HepG2 (cell line): Measurements from ENCODE around the gene BTBD17. TPM values are rescaled to one million over a fixed set of nuclear protein-coding genes. Genes with fewer than 3 reads are reported as not detected.
A peak's percentile ranks its signal among the peaks of the same experiment; 100 is the strongest.

ENCODE experiments used
- ATAC-seq: fragments of 200-7000 bp; cut with Tn5 transposase; 3 replicates; pipeline ENCODE4 v1.9.1; 2020; ENCODE audit warnings: mild to moderate bottlenecking, moderate library complexity
- BruUV-seq: library from RNA; stranded (reverse); fragments of 400-500 nt; replicated peaks from 2 replicates; lab custom pipeline; 2021; lab: Mats Ljungman, UMichigan
- CTCF ChIA-PET: fragments of 300-600 bp; formaldehyde crosslinking; extraction: SDS; loops from one replicate; lab custom pipeline; 2021; ENCODE audit warnings: low total read pairs, inconsistent platforms, low intra/inter-chr PET ratio; lab: Yijun Ruan, JAX
- POLR2A ChIA-PET: fragments of 350-600 bp; sonication (Branson Sonifier 250); formaldehyde crosslinking; loops from one replicate; lab custom pipeline; 2020; ENCODE audit warnings: antibody characterized with exemption, inconsistent platforms; lab: Yijun Ruan, JAX
- DNase-seq: peaks from one replicate; pipeline ENCODE4 v3.0.0-alpha.2; 2015; ENCODE audit warnings: low spot score
- FAIRE-seq: peaks from 3 replicates; lab custom pipeline; 2011; peaks lifted over from hg19 to GRCh38; lab: Jason Lieb, UNC
- H2AFZ ChIP-seq: one replicate; pipeline ENCODE4 v1.6.1; 2011; ENCODE audit warnings: low read length, inconsistent platforms
- H3K27ac ChIP-seq: fragments of 300-600 bp; 3 replicates; pipeline ENCODE4 v1.8.0; 2011; ENCODE audit warnings: mixed run types, mild to moderate bottlenecking, mixed read lengths, low read length, inconsistent platforms; ENCODE audit not compliant: insufficient read depth; ENCODE audit errors: extremely low read length
- H3K27me3 ChIP-seq, 2 experiments: fragments of 200-600 bp in 1 of 2; 2 replicates in 1 of 2; 3 replicates in 1 of 2; pipeline versions ENCODE4 v1.6.0 to v1.8.0; 2011; ENCODE audit warnings: low read length in 2 of 2, mild to moderate bottlenecking in 2 of 2, moderate library complexity in 2 of 2, inconsistent platforms in 1 of 2; ENCODE audit not compliant: insufficient read depth in 2 of 2, control insufficient read depth in 1 of 2
- H3K36me3 ChIP-seq, 2 experiments: fragments of 200-600 bp in 1 of 2; replicated peaks in 1 of 2; 2 replicates in 1 of 2; 3 replicates in 1 of 2; pipeline versions ENCODE4 v1.5.1 to v1.8.0; 2011; ENCODE audit warnings: low read length in 2 of 2, inconsistent platforms in 1 of 2; ENCODE audit not compliant: insufficient read depth in 2 of 2, control insufficient read depth in 1 of 2
- H3K4me1 ChIP-seq: 2 replicates; pipeline ENCODE4 v1.5.1; 2012; ENCODE audit warnings: low read length, inconsistent platforms; ENCODE audit not compliant: insufficient read depth
- H3K4me2 ChIP-seq: 2 replicates; pipeline ENCODE4 v1.6.0; 2011; ENCODE audit warnings: low read depth, low read length, inconsistent platforms
- H3K4me3 ChIP-seq, 3 experiments: fragments of 200-600 bp in 1 of 3; sonication (generic), shearing (Covaris generic) in 1 of 3; replicated peaks in 1 of 3; 2 replicates each; pipeline ENCODE4 v1.5.1; 2011 to 2016; ENCODE audit warnings: low read length in 3 of 3, inconsistent platforms in 2 of 3, low read depth in 2 of 3, mild to moderate bottlenecking in 2 of 3, control low read depth in 1 of 3, mixed read lengths in 1 of 3; ENCODE audit not compliant: insufficient read depth in 1 of 3
- H3K79me2 ChIP-seq: one replicate; pipeline ENCODE4 v1.6.1; 2011; ENCODE audit warnings: low read length, inconsistent platforms; ENCODE audit not compliant: insufficient read depth
- H3K9ac ChIP-seq: 2 replicates; pipeline ENCODE4 v1.6.0; 2011; ENCODE audit warnings: mild to moderate bottlenecking, low read depth, low read length, inconsistent platforms; ENCODE audit not compliant: insufficient read depth
- H3K9me3 ChIP-seq: 2 replicates; pipeline ENCODE4 v1.5.1; 2012; ENCODE audit warnings: mild to moderate bottlenecking, low read length
- H4K20me1 ChIP-seq: 2 replicates; pipeline ENCODE4 v1.6.0; 2011; ENCODE audit warnings: inconsistent platforms, mild to moderate bottlenecking, low read length, moderate library complexity; ENCODE audit not compliant: insufficient read depth
- POLR2A ChIP-seq, 2 experiments: IDR thresholded peaks; 2 replicates each; pipeline ENCODE4 v1.6.1; 2011; ENCODE audit warnings: low read depth in 2 of 2, low read length in 2 of 2, mild to moderate bottlenecking in 1 of 2, moderate library complexity in 1 of 2; ENCODE audit not compliant: insufficient read depth in 1 of 2
- SSRP1 ChIP-seq: IDR thresholded peaks from 2 replicates; pipeline ENCODE4 v1.6.1; 2016; ENCODE audit warnings: control low read depth
- STAG1 ChIP-seq: sonication (generic); formaldehyde crosslinking; IDR thresholded peaks from 2 replicates; pipeline ENCODE4 v1.4.0; 2020; ENCODE audit warnings: missing genetic modification reagents
- ZNF552 ChIP-seq: sonication (generic); formaldehyde crosslinking; IDR thresholded peaks from 2 replicates; pipeline ENCODE4 v1.9.0; 2022; ENCODE audit warnings: missing genetic modification reagents, mild to moderate bottlenecking, borderline replicate concordance
- ZNF577 ChIP-seq: sonication (generic); formaldehyde crosslinking; IDR thresholded peaks from 2 replicates; pipeline ENCODE4 v1.4.0; 2020; ENCODE audit warnings: mild to moderate bottlenecking, low read depth, missing genetic modification reagents, borderline replicate concordance
- ZNF597 ChIP-seq: sonication (generic); formaldehyde crosslinking; IDR thresholded peaks from 2 replicates; pipeline ENCODE4 v1.5.0; 2020; ENCODE audit warnings: missing genetic modification reagents
- ZNF704 ChIP-seq: sonication (generic); formaldehyde crosslinking; IDR thresholded peaks from 2 replicates; pipeline ENCODE4 v1.8.1; 2023; ENCODE audit warnings: mild to moderate bottlenecking, inconsistent platforms, moderate library complexity, missing genetic modification reagents, borderline replicate concordance
- ZSCAN5A ChIP-seq: sonication (generic); formaldehyde crosslinking; IDR thresholded peaks from 2 replicates; pipeline ENCODE4 v1.8.0; 2022; ENCODE audit warnings: mild to moderate bottlenecking, missing genetic modification reagents, borderline replicate concordance
- WGBS: methylation state at CpG from one replicate; pipeline ENCODE4 v1.1.6; 2017; ENCODE audit warnings: low lambda C conversion rate; 5-methylcytosine and 5-hydroxymethylcytosine counted together
- in situ Hi-C: cut with HindIII; loops from 2 replicates; pipeline ENCODE4 v1.10.0; 2017; ENCODE audit warnings: low pct_unique_long_range_greater_than_20kb; ENCODE audit not compliant: extremely low pct_ligation_motif_present
- intact Hi-C: fragments of 100-400 bp; cut with micrococcal nuclease; formaldehyde crosslinking; loops from one replicate; pipeline ENCODE4 v1.10.0; 2022; ENCODE audit not compliant: unreplicated experiment
- polyA plus RNA-seq, 8 experiments: library from polyadenylated mRNA; depleted of rRNA in 3 of 8; stranded (reverse) in 7 of 8; unstranded in 1 of 8; fragments of >200 nt; fragmentation: Illumina TruSeq in 4 of 8; extraction: Trizol in 4 of 8; gene quantifications; 2 replicates each; pipeline versions ENCODE4 v1.2.1 to v1.2.3, GENCODE V29; 2011 to 2016; ENCODE audit warnings: low read depth in 4 of 8, missing spikeins in 1 of 8, mixed read lengths in 1 of 8; ENCODE audit not compliant: insufficient read depth in 1 of 8
- total RNA-seq, 5 experiments: library from RNA; depleted of rRNA; stranded (reverse); fragments of >200 nt; fragmentation: Illumina TruSeq; extraction: Trizol; gene quantifications; 2 replicates each; pipeline ENCODE4 v1.2.3, GENCODE V29; 2016; ENCODE audit warnings: low read depth in 1 of 5
- TF ChIP-seq, protein P1 (sequence below): sonication (generic); formaldehyde crosslinking; IDR thresholded peaks from 2 replicates; pipeline ENCODE4 v1.8.1; 2023; ENCODE audit warnings: mild to moderate bottlenecking, missing genetic modification reagents, borderline replicate concordance
- TF ChIP-seq, protein P2 (sequence below): sonication (generic); formaldehyde crosslinking; IDR thresholded peaks from 2 replicates; pipeline ENCODE4 v1.4.0; 2020; ENCODE audit warnings: missing genetic modification reagents
- TF ChIP-seq, protein P3 (sequence below): sonication (generic); formaldehyde crosslinking; IDR thresholded peaks from 2 replicates; pipeline ENCODE4 v1.8.0; 2022; ENCODE audit warnings: low read depth, missing genetic modification reagents
- TF ChIP-seq, protein P4 (sequence below): fragments of 450-650 bp; IDR thresholded peaks from 2 replicates; pipeline ENCODE4 v1.6.1; 2017; ENCODE audit warnings: mild to moderate bottlenecking

The BTBD17 gene
- total and polyA plus RNA-seq, 2 of the 13 experiments (the other 11 are each of a cell fraction or from before 2014, with no cell fraction given) = not detected

GRCh38 chr17:74354123-74354522, 7.5 kb downstream of the BTBD17 start:
- ATAC-seq (peak; percentile 92), DNase-seq (peak; percentile 67), FAIRE-seq (peak; percentile 4)
- peaks cover 17 to 88% of the 10 kb centered on the region in 2 experiments; a peak in 4 of 5 replicates for H3K27me3 ChIP-seq
- H3K79me2 ChIP-seq = no peaks in the 10 kb centered on the region
- no peak overlapping the region for H2AFZ ChIP-seq
- H3K27ac ChIP-seq = no peak overlapping the region
- H3K4me2 ChIP-seq = 0 out of 2 replicates have a peak overlapping the region, but pooled peaks have one; percentile 9
- POLR2A ChIA-PET = no interaction called here
- in situ Hi-C loops = loop anchor here (5.0 kb wide), 1 partner anchor 52 kb away; no protein-coding TSS in a partner anchor
- H3K4me3 ChIP-seq = no peak overlapping the region
- H3K9ac ChIP-seq = no peak overlapping the region
- no peaks in the 10 kb centered on the region for H3K4me1 ChIP-seq
- no TSS peak for BruUV-seq
- intact Hi-C loops = loop anchor here (1.0 kb wide), 1 partner anchor 53 kb away; no protein-coding TSS in a partner anchor
- no peaks in the 10 kb centered on the region for H3K9me3 ChIP-seq
- no peaks in the 10 kb centered on the region for H3K36me3 ChIP-seq
- H4K20me1 ChIP-seq = peaks cover 3% of the 10 kb centered on the region; the same call in 1 of the 2 replicates
- 5% methylated on average over 17 of the region's 29 CpGs for WGBS
- CTCF ChIA-PET = interaction anchor here (1.5 to 1.8 kb wide), 3 partner anchors 53 to 179 kb away, joined by 7 to 9 read pairs (median 9); no protein-coding TSS in a partner anchor
- TF ChIP-seq, protein P1, sequence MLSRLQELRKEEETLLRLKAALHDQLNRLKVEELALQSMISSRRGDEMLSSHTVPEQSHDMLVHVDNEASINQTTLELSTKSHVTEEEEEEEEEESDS = no peak
- no peak for TF ChIP-seq ZNF597 (CRISPR knock-in tag)
- TF ChIP-seq, protein P2, sequence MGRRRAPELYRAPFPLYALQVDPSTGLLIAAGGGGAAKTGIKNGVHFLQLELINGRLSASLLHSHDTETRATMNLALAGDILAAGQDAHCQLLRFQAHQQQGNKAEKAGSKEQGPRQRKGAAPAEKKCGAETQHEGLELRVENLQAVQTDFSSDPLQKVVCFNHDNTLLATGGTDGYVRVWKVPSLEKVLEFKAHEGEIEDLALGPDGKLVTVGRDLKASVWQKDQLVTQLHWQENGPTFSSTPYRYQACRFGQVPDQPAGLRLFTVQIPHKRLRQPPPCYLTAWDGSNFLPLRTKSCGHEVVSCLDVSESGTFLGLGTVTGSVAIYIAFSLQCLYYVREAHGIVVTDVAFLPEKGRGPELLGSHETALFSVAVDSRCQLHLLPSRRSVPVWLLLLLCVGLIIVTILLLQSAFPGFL (CRISPR knock-in tag) = no peak
- TF ChIP-seq, protein P3, sequence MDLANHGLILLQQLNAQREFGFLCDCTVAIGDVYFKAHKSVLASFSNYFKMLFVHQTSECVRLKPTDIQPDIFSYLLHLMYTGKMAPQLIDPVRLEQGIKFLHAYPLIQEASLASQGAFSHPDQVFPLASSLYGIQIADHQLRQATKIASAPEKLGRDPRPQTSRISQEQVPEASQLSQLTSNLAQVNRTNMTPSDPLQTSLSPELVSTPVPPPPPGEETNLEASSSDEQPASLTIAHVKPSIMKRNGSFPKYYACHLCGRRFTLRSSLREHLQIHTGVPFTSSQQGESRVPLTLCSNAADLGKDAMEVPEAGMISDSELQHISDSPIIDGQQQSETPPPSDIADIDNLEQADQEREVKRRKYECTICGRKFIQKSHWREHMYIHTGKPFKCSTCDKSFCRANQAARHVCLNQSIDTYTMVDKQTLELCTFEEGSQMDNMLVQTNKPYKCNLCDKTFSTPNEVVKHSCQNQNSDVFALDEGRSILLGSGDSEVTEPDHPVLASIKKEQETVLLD (CRISPR knock-in tag) = no peak
- TF ChIP-seq, protein P4, sequence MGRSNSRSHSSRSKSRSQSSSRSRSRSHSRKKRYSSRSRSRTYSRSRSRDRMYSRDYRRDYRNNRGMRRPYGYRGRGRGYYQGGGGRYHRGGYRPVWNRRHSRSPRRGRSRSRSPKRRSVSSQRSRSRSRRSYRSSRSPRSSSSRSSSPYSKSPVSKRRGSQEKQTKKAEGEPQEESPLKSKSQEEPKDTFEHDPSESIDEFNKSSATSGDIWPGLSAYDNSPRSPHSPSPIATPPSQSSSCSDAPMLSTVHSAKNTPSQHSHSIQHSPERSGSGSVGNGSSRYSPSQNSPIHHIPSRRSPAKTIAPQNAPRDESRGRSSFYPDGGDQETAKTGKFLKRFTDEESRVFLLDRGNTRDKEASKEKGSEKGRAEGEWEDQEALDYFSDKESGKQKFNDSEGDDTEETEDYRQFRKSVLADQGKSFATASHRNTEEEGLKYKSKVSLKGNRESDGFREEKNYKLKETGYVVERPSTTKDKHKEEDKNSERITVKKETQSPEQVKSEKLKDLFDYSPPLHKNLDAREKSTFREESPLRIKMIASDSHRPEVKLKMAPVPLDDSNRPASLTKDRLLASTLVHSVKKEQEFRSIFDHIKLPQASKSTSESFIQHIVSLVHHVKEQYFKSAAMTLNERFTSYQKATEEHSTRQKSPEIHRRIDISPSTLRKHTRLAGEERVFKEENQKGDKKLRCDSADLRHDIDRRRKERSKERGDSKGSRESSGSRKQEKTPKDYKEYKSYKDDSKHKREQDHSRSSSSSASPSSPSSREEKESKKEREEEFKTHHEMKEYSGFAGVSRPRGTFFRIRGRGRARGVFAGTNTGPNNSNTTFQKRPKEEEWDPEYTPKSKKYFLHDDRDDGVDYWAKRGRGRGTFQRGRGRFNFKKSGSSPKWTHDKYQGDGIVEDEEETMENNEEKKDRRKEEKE = no peak
- TF ChIP-seq POLR2A (IDR thresholded peaks at IDR 0.05; ENCODE audit: insufficient read depth in 1 of 2, low read depth in 2 of 2, low read length in 2 of 2) = no peak
- TF ChIP-seq ZNF552 (CRISPR knock-in tag) = 0 out of 2 replicates have a peak, but pooled peaks have one; percentile 59
- TF ChIP-seq ZSCAN5A (CRISPR knock-in tag) = no peak
- no peak for TF ChIP-seq SSRP1
- no peak for TF ChIP-seq ZNF704 (CRISPR knock-in tag)
- TF ChIP-seq ZNF577 (CRISPR knock-in tag) = no peak
- TF ChIP-seq STAG1 (CRISPR knock-in tag) = peak; percentile 79
